ENCODE data around the gene EID2.

DNA sequence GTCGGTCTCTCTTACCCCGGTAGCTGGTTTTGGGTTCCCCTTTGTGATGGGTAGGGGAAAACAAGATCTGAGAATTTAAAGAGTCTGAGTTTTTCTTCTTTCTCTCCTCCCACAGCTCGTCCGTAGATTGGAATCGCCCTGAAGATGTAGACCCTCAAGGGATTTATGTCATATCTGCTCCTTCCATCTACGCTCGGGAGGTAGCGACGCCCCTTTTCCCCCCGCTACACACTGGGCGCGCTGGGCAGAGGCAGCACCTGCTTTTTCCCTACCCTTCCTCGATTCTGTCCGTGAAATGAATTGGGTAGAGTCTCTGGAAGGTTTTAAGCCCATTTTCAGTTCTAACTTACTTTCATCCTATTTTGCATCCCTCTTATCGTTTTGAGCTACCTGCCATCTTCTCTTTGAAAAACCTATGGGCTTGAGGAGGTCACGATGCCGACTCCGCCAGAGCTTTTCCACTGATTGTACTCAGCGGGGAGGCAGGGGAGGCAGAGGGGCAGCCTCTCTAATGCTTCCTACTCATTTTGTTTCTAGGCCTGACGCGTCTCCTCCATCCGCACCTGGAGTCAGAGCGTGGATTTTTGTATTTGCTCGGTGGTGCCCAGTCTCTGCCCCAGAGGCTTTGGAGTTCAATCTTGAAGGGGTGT, 32.1 kb downstream of the EID2 start:
- TF ChIP-seq, protein P1, sequence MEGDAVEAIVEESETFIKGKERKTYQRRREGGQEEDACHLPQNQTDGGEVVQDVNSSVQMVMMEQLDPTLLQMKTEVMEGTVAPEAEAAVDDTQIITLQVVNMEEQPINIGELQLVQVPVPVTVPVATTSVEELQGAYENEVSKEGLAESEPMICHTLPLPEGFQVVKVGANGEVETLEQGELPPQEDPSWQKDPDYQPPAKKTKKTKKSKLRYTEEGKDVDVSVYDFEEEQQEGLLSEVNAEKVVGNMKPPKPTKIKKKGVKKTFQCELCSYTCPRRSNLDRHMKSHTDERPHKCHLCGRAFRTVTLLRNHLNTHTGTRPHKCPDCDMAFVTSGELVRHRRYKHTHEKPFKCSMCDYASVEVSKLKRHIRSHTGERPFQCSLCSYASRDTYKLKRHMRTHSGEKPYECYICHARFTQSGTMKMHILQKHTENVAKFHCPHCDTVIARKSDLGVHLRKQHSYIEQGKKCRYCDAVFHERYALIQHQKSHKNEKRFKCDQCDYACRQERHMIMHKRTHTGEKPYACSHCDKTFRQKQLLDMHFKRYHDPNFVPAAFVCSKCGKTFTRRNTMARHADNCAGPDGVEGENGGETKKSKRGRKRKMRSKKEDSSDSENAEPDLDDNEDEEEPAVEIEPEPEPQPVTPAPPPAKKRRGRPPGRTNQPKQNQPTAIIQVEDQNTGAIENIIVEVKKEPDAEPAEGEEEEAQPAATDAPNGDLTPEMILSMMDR (conservative IDR thresholded peaks at IDR 0.05; ENCODE audit: low read length), result no peak
- no peak; the same call in 1 of the 2 replicates for TF ChIP-seq EZH2phosphoT487 (IDR thresholded peaks at IDR 0.05; ENCODE audit: borderline replicate concordance, low read depth, low read length)

All from OCI-LY7 (cell line).